ENCODE measurements around the gene CACNB4. TPM values are rescaled to one million over a fixed set of nuclear protein-coding genes. Genes with fewer than 3 reads are reported as not detected.

Gene CACNB4
- polyA plus RNA-seq, 1 experiment: 0.12 TPM

GRCh38 chr2:151933266-151933804 lies 165.5 kb downstream of the CACNB4 start:
- CTCF ChIA-PET: no interaction called here
- H3K27me3 ChIP-seq (ENCODE audit: control insufficient read depth, insufficient read depth, low read length): no peaks in the 10 kb centered on the region
- POLR2A ChIA-PET: no interaction called here
- H3K36me3 ChIP-seq (ENCODE audit: control insufficient read depth, insufficient read depth, low read length): no peaks in the 10 kb centered on the region
- no peak for TF ChIP-seq CTCF (IDR thresholded peaks at IDR 0.05; ENCODE audit: insufficient read depth, low read depth, low read length)
- H3K4me3 ChIP-seq (ENCODE audit: low read depth, low read length): no peak overlapping the region
- DNase-seq (ENCODE audit: low read depth): no peak

GRCh38 chr2:151931756-151932155 lies 167.1 kb downstream of the CACNB4 start:
- H3K27me3 ChIP-seq (ENCODE audit: control insufficient read depth, insufficient read depth, low read length): no peaks in the 10 kb centered on the region
- TF ChIP-seq CTCF (IDR thresholded peaks at IDR 0.05; ENCODE audit: insufficient read depth, low read depth, low read length): no peak
- ChIA-PET CTCF (interaction anchor here (0.6 kb wide), 1 partner anchor 63 kb away, joined by 3 read pairs; no protein-coding TSS in a partner anchor), POLR2A (no interaction called here)
- H3K4me3 ChIP-seq (ENCODE audit: low read depth, low read length): no peak overlapping the region
- no peaks in the 10 kb centered on the region for H3K36me3 ChIP-seq (ENCODE audit: control insufficient read depth, insufficient read depth, low read length)
- no peak for DNase-seq (ENCODE audit: low read depth)

- Histone ChIP-seq H3K36me3 (ENCODE audit: control insufficient read depth, insufficient read depth, low read length) (no peaks in the 10 kb centered on the region), H3K4me3 (ENCODE audit: low read depth, low read length) (no peak overlapping the region), H3K27me3 (ENCODE audit: control insufficient read depth, insufficient read depth, low read length) (no peaks in the 10 kb centered on the region)
- no peak for DNase-seq (ENCODE audit: low read depth)
- ChIA-PET POLR2A (no interaction called here), CTCF (no interaction called here)
- no peak for TF ChIP-seq CTCF (IDR thresholded peaks at IDR 0.05; ENCODE audit: insufficient read depth, low read depth, low read length)
Observed at GRCh38 chr2:151931030-151931611, 167.7 kb downstream of the CACNB4 start.

- ChIA-PET CTCF (no interaction called here), POLR2A (no interaction called here)
- TF ChIP-seq CTCF (IDR thresholded peaks at IDR 0.05; ENCODE audit: insufficient read depth, low read depth, low read length): no peak
Observed at GRCh38 chr2:151930042-151930441, 168.8 kb downstream of the CACNB4 start.

GRCh38 chr2:151928380-151928779 lies 170.5 kb downstream of the CACNB4 start:
- CTCF ChIA-PET: no interaction called here
- no peak for DNase-seq (ENCODE audit: low read depth)

More at GRCh38 chr2:151930042-151930441, 168.8 kb downstream of the CACNB4 start:
- H3K27me3 ChIP-seq (ENCODE audit: control insufficient read depth, insufficient read depth, low read length): no peaks in the 10 kb centered on the region
- no peak overlapping the region for H3K4me3 ChIP-seq (ENCODE audit: low read depth, low read length)
- DNase-seq (ENCODE audit: low read depth): no peak
- no peaks in the 10 kb centered on the region for H3K36me3 ChIP-seq (ENCODE audit: control insufficient read depth, insufficient read depth, low read length)

More at GRCh38 chr2:151928380-151928779, 170.5 kb downstream of the CACNB4 start:
- POLR2A ChIA-PET: no interaction called here
- Histone ChIP-seq H3K27me3 (ENCODE audit: control insufficient read depth, insufficient read depth, low read length) (no peaks in the 10 kb centered on the region), H3K4me3 (ENCODE audit: low read depth, low read length) (no peak overlapping the region), H3K36me3 (ENCODE audit: control insufficient read depth, insufficient read depth, low read length) (no peaks in the 10 kb centered on the region)
- no peak for TF ChIP-seq CTCF (IDR thresholded peaks at IDR 0.05; ENCODE audit: insufficient read depth, low read depth, low read length)

Data from BJ (cell line).